Thyroid gland (tissue), 4 donors: ENCODE results near the gene MKNK2.

Experiments
- POLR2A ChIP-seq, 2 donors: fragments of 450-650 bp; IDR thresholded peaks; one replicate each; pipeline ENCODE4 v1.6.1; 2017; ENCODE audit warnings: antibody characterized with exemption in 2 of 2, mild to moderate bottlenecking in 2 of 2, moderate library complexity in 1 of 2
- TF ChIP-seq, protein P1 (sequence below), 6 experiments: fragments of 200-600 bp in 3 of 6; fragments of 450-650 bp in 3 of 6; sonication (generic) in 3 of 6; IDR thresholded peaks; one replicate each; pipeline ENCODE4 v1.5.1; 2016 to 2019; ENCODE audit warnings: antibody characterized with exemption in 6 of 6, mild to moderate bottlenecking in 2 of 6, inconsistent platforms in 1 of 6, moderate library complexity in 1 of 6

DNA sequence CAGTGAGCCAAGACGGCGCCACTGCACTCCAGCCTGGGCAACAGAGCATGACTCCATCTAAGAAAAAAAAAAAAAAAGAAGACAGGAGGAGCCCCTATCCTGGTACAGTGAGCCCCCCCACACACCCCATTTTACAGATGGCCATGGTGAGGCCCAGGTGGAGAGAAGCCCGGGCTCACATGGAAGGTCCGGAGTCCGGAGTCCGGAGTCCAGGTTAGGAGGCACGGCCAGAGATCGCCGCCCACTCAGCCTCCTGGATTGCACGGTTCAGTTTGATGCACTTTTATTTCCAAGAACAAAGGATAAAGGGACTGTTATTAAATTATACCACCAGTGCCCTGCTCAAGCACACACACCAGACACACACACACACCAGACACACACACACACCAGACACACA lies 24.3 kb downstream of the MKNK2 start:
- TF ChIP-seq, protein P1, sequence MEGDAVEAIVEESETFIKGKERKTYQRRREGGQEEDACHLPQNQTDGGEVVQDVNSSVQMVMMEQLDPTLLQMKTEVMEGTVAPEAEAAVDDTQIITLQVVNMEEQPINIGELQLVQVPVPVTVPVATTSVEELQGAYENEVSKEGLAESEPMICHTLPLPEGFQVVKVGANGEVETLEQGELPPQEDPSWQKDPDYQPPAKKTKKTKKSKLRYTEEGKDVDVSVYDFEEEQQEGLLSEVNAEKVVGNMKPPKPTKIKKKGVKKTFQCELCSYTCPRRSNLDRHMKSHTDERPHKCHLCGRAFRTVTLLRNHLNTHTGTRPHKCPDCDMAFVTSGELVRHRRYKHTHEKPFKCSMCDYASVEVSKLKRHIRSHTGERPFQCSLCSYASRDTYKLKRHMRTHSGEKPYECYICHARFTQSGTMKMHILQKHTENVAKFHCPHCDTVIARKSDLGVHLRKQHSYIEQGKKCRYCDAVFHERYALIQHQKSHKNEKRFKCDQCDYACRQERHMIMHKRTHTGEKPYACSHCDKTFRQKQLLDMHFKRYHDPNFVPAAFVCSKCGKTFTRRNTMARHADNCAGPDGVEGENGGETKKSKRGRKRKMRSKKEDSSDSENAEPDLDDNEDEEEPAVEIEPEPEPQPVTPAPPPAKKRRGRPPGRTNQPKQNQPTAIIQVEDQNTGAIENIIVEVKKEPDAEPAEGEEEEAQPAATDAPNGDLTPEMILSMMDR (IDR thresholded peaks at IDR 0.05) = no peak
- no peak for TF ChIP-seq POLR2A (IDR thresholded peaks at IDR 0.05)
